HepG2 (cell line): ENCODE data around the gene ERF. TPM values are rescaled to one million over a fixed set of nuclear protein-coding genes. Genes with fewer than 3 reads are reported as not detected.
A peak's percentile ranks its signal among the peaks of the same experiment; 100 is the strongest.

ENCODE experiments used
- CHD2 ChIP-seq: IDR thresholded peaks from 2 replicates; pipeline ENCODE4 v1.6.1; 2011; ENCODE audit warnings: low read depth, low read length, improper control_type of control experiment
- FOXK1 ChIP-seq: sonication (generic); formaldehyde crosslinking; IDR thresholded peaks from 2 replicates; pipeline ENCODE4 v1.4.0; 2020; ENCODE audit warnings: low read depth, missing genetic modification reagents, borderline replicate concordance
- FUBP1 ChIP-seq: sonication (generic); formaldehyde crosslinking; IDR thresholded peaks from 2 replicates; pipeline ENCODE4 v1.5.1; 2020; ENCODE audit warnings: missing genetic modification reagents, mild to moderate bottlenecking, borderline replicate concordance
- GMEB2 ChIP-seq: IDR thresholded peaks from 2 replicates; pipeline ENCODE4 v1.6.1; 2016; ENCODE audit warnings: missing biosample characterization, missing genetic modification reagents, low read depth
- HOXA5 ChIP-seq: sonication (generic); formaldehyde crosslinking; IDR thresholded peaks from 2 replicates; pipeline ENCODE4 v1.4.0; 2020; ENCODE audit warnings: missing genetic modification reagents
- KDM6A ChIP-seq: IDR thresholded peaks from 2 replicates; pipeline ENCODE4 v1.6.1; 2016; ENCODE audit warnings: low read depth
- MEIS1 ChIP-seq: sonication (generic); formaldehyde crosslinking; IDR thresholded peaks from 2 replicates; pipeline ENCODE4 v1.9.0; 2021; ENCODE audit warnings: mild to moderate bottlenecking, missing genetic modification reagents, moderate library complexity, borderline replicate concordance
- MTA1 ChIP-seq: sonication (generic); formaldehyde crosslinking; IDR thresholded peaks from 2 replicates; pipeline ENCODE4 v1.4.0; 2020; ENCODE audit warnings: missing genetic modification reagents, mild to moderate bottlenecking, borderline replicate concordance
- MTA3 ChIP-seq: sonication (generic); formaldehyde crosslinking; IDR thresholded peaks from 2 replicates; pipeline ENCODE4 v1.4.0; 2020; ENCODE audit warnings: missing genetic modification reagents
- NFKBIZ ChIP-seq: IDR thresholded peaks from 2 replicates; pipeline ENCODE4 v1.6.1; 2018; ENCODE audit warnings: missing genetic modification reagents, missing compliant biosample characterization
- NFYB ChIP-seq: sonication (generic); formaldehyde crosslinking; IDR thresholded peaks from 2 replicates; pipeline ENCODE4 v1.4.0; 2020; ENCODE audit warnings: missing genetic modification reagents
- NR1H2 ChIP-seq: sonication (generic); formaldehyde crosslinking; IDR thresholded peaks from 2 replicates; pipeline ENCODE4 v1.8.1; 2022; ENCODE audit warnings: low read depth, missing genetic modification reagents, borderline replicate concordance
- SMC3 ChIP-seq: IDR thresholded peaks from 2 replicates; pipeline ENCODE4 v1.6.1; 2011; ENCODE audit warnings: low read length, improper control_type of control experiment
- SNAPC2 ChIP-seq: sonication (generic); formaldehyde crosslinking; IDR thresholded peaks from 2 replicates; pipeline ENCODE4 v1.8.1; 2022; ENCODE audit warnings: mild to moderate bottlenecking, missing genetic modification reagents
- SNRNP70 ChIP-seq: fragments of 200-400 bp; formaldehyde crosslinking; IDR thresholded peaks from 2 replicates; pipeline ENCODE4 v1.6.1; 2017; ENCODE audit warnings: mild to moderate bottlenecking, low read depth, low read length, moderate library complexity
- SOX5 ChIP-seq: IDR thresholded peaks from 2 replicates; pipeline ENCODE4 v1.6.1; 2016; ENCODE audit warnings: borderline replicate concordance
- STAG1 ChIP-seq: sonication (generic); formaldehyde crosslinking; IDR thresholded peaks from 2 replicates; pipeline ENCODE4 v1.4.0; 2020; ENCODE audit warnings: missing genetic modification reagents
- TMF1 ChIP-seq: sonication (generic); formaldehyde crosslinking; IDR thresholded peaks from 2 replicates; pipeline ENCODE4 v1.8.1; 2022; ENCODE audit warnings: low read depth, missing genetic modification reagents
- TRIM24 ChIP-seq: sonication (generic); formaldehyde crosslinking; IDR thresholded peaks from 2 replicates; pipeline ENCODE4 v1.8.0; 2022; ENCODE audit warnings: mild to moderate bottlenecking, missing genetic modification reagents
- WIZ ChIP-seq: sonication (generic); formaldehyde crosslinking; IDR thresholded peaks from 2 replicates; pipeline ENCODE4 v1.5.1; 2020; ENCODE audit warnings: mild to moderate bottlenecking, missing genetic modification reagents
- ZBTB3 ChIP-seq: sonication (generic); formaldehyde crosslinking; IDR thresholded peaks from 2 replicates; pipeline ENCODE4 v1.4.0; 2020; ENCODE audit warnings: low read depth, mild to moderate bottlenecking, moderate library complexity, missing genetic modification reagents, borderline replicate concordance
- ZBTB8A ChIP-seq: sonication (generic); formaldehyde crosslinking; IDR thresholded peaks from 2 replicates; pipeline ENCODE4 v1.4.0; 2020; ENCODE audit warnings: mild to moderate bottlenecking, low read depth, missing genetic modification reagents, borderline replicate concordance
- ZNF24 ChIP-seq: fragments of 450-650 bp; IDR thresholded peaks from 2 replicates; pipeline ENCODE4 v1.6.1; 2017; ENCODE audit warnings: antibody characterized with exemption, mild to moderate bottlenecking
- ZNF354B ChIP-seq: sonication (generic); formaldehyde crosslinking; IDR thresholded peaks from 2 replicates; pipeline ENCODE4 v1.8.0; 2022; ENCODE audit warnings: mild to moderate bottlenecking, missing genetic modification reagents
- ZNF460 ChIP-seq: sonication (generic); formaldehyde crosslinking; IDR thresholded peaks from 2 replicates; pipeline ENCODE4 v1.5.1; 2020; ENCODE audit warnings: missing genetic modification reagents, mild to moderate bottlenecking, borderline replicate concordance
- ZNF775 ChIP-seq: sonication (generic); formaldehyde crosslinking; IDR thresholded peaks from 2 replicates; pipeline ENCODE4 v1.4.0; 2020; ENCODE audit warnings: missing genetic modification reagents, mild to moderate bottlenecking, moderate library complexity, borderline replicate concordance
- ZNF891 ChIP-seq: sonication (generic); formaldehyde crosslinking; IDR thresholded peaks from 2 replicates; pipeline ENCODE4 v1.5.0; 2020; ENCODE audit warnings: mild to moderate bottlenecking, missing genetic modification reagents
- polyA plus RNA-seq, 8 experiments: library from polyadenylated mRNA; depleted of rRNA in 3 of 8; stranded (reverse) in 7 of 8; unstranded in 1 of 8; fragments of >200 nt; fragmentation: Illumina TruSeq in 4 of 8; extraction: Trizol in 4 of 8; gene quantifications; 2 replicates each; pipeline versions ENCODE4 v1.2.1 to v1.2.3, GENCODE V29; 2011 to 2016; ENCODE audit warnings: low read depth in 4 of 8, missing spikeins in 1 of 8, mixed read lengths in 1 of 8; ENCODE audit not compliant: insufficient read depth in 1 of 8
- total RNA-seq, 5 experiments: library from RNA; depleted of rRNA; stranded (reverse); fragments of >200 nt; fragmentation: Illumina TruSeq; extraction: Trizol; gene quantifications; 2 replicates each; pipeline ENCODE4 v1.2.3, GENCODE V29; 2016; ENCODE audit warnings: low read depth in 1 of 5

The ERF gene
- total and polyA plus RNA-seq, 2 of the 13 experiments (the other 11 are each of a cell fraction or from before 2014, with no cell fraction given), result 67.1 to 69.9 TPM

DNA sequence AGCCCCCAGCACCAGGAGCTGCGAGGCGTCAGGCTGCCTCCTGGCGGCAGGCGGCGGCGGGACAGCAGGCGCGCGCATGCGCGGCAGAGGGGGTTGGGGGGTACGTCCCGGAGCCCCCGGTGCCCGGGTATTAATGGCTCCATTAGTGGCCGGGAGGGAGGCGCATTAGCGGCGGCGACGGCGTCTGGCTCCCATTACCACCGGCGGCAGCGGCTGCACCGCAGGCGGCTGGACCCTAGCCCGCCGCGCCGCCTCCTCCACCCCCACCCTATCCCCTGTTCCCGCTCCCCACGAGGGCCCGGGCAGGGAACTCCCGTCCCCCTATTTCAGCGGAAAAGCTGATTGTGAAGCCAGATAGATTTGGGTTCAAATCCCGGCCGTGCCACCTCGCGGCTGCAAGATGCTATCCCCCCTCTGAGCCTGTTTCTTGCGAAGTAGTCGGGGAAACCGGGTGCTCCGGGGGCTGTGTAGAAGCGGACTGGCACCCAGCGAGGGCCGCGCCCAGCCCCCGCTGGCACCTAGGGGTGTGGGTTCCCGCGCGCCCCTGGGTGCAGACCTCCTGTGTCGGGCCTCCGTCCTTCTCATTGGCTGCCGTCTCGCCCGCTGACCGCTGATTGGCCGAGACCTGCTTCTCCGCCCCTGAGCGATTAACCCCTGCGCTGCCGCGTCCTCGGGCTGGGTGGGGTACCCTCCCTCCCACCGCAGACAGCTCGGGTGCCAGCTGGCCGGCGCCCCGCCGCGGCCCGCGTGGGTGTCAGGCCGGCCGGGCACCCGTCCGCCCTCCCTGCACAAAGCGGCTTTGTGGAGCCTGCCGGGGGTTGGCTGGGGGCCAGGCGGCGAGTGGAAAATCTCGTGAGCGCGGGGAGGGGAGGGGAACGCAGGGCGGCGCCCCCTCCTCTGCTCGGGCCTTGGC lies 25.2 kb upstream of the ERF start (continued):
- TF ChIP-seq MEIS1 (CRISPR knock-in tag), result no peak
- no peak for TF ChIP-seq SOX5 (CRISPR knock-in tag)
- TF ChIP-seq NR1H2 (CRISPR knock-in tag), result peak; percentile 28; the same call in 1 of the 2 replicates
- no peak for TF ChIP-seq CHD2
- TF ChIP-seq ZNF891 (CRISPR knock-in tag), result no peak
- no peak for TF ChIP-seq ZNF24
- no peak for TF ChIP-seq KDM6A (CRISPR knock-in tag)
- TF ChIP-seq ZNF775 (CRISPR knock-in tag), result no peak
- TF ChIP-seq TRIM24, result no peak
- TF ChIP-seq MTA1 (CRISPR knock-in tag), result peak; percentile 77; the same call in 1 of the 2 replicates
- TF ChIP-seq SNRNP70, result no peak
- TF ChIP-seq HOXA5 (CRISPR knock-in tag), result 0 out of 2 replicates have a peak, but pooled peaks have one; percentile 59
- no peak for TF ChIP-seq FOXK1 (CRISPR knock-in tag)
- no peak for TF ChIP-seq WIZ
- peak; percentile 96 for TF ChIP-seq NFYB (CRISPR knock-in tag)
- TF ChIP-seq ZBTB8A (CRISPR knock-in tag), result no peak
- peak; percentile 55; the same call in 1 of the 2 replicates for TF ChIP-seq TMF1 (CRISPR knock-in tag)
- peak; percentile 66 for TF ChIP-seq STAG1 (CRISPR knock-in tag)
- no peak for TF ChIP-seq ZNF354B (CRISPR knock-in tag)
- no peak for TF ChIP-seq NFKBIZ
- no peak for TF ChIP-seq GMEB2
- TF ChIP-seq MTA3, result no peak
- no peak for TF ChIP-seq ZNF460 (CRISPR knock-in tag)
- no peak for TF ChIP-seq SNAPC2 (CRISPR knock-in tag)
- TF ChIP-seq FUBP1, result no peak
- TF ChIP-seq ZBTB3 (CRISPR knock-in tag), result no peak
- no peak; the same call in 1 of the 2 replicates for TF ChIP-seq SMC3
